Amniotic epithelial cell (primary cell): ENCODE results near the gene FUT8.
A peak's percentile ranks its signal among the peaks of the same experiment; 100 is the strongest.
"Not testable (repeated sequence)": the region's sequence is repeated elsewhere in the genome, so short reads cannot be mapped to it uniquely, and the experiment has no call there.

ENCODE experiments used
- DNase-seq: peaks from one replicate; pipeline ENCODE4 v3.0.0-alpha.2; 2010; ENCODE audit warnings: low read depth

Gene FUT8

DNA sequence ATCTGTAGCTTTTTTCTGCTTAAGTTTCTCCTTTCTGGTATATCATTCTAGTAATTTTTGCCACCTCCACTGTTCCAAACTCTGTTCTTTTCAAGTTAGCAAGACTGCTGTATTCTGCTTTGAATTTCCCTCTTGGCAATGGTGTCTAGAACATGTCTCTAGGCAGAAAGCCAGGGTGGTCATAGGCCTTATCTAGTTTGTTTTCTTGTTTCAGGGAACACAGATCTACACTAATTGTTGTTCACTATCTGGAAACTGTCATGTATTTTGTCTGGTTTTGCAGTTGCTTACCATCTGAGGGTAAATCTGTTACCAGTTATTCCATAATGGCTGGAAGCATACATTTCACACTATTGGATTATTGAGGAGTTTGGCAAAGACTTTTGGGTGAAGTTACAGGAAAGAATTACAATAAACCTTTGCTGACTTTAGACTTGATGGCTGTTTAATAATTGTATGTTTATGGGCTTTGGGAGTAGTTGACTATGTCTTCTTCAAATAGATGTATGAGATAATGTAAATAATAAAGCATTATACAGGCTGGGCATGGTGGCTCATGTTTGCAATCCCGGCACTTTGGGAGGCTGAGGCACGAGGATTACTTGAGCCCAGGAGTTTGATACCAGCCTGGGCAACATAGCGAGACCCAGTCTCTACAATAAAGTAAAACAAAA lies 41.4 kb downstream of the FUT8 start:
- peak; percentile 60 for DNase-seq

- no peak for DNase-seq
Measured at GRCh38 chr14:65456247-65456646, 43.7 kb downstream of the FUT8 start.

- DNase-seq = no peak
Measured at GRCh38 chr14:65461730-65462129, 49.2 kb downstream of the FUT8 start.

- peak; percentile 59 for DNase-seq
Measured at GRCh38 chr14:65462411-65462810, 49.9 kb downstream of the FUT8 start.

GRCh38 chr14:65465584-65465983 lies 53.1 kb downstream of the FUT8 start:
- DNase-seq = no peak

- not testable (repeated sequence) for DNase-seq
Measured at GRCh38 chr14:65467926-65468325, 55.4 kb downstream of the FUT8 start.

DNA sequence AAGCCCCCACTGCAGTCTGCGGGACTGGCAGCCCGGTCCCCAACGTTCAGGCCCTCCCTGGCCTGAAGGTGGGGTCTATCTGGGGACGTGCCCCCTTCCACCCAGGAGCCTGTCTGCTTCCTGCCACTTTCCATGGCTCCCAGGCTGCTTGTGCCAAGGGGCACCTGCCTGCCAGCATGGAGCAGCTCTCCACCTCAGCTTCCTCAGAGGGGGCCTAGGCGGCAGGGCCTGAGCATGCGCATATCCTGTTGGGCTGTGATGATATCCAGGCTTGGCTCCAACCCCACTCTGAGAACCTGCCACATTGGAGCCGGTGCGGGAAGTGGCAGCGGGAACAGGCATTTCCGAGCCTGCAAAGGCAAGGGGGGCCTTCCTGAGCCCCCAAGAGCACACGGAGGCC lies 57.4 kb downstream of the FUT8 start:
- no peak for DNase-seq

- DNase-seq = no peak
Measured at GRCh38 chr14:65470404-65470880, 57.9 kb downstream of the FUT8 start.

DNA sequence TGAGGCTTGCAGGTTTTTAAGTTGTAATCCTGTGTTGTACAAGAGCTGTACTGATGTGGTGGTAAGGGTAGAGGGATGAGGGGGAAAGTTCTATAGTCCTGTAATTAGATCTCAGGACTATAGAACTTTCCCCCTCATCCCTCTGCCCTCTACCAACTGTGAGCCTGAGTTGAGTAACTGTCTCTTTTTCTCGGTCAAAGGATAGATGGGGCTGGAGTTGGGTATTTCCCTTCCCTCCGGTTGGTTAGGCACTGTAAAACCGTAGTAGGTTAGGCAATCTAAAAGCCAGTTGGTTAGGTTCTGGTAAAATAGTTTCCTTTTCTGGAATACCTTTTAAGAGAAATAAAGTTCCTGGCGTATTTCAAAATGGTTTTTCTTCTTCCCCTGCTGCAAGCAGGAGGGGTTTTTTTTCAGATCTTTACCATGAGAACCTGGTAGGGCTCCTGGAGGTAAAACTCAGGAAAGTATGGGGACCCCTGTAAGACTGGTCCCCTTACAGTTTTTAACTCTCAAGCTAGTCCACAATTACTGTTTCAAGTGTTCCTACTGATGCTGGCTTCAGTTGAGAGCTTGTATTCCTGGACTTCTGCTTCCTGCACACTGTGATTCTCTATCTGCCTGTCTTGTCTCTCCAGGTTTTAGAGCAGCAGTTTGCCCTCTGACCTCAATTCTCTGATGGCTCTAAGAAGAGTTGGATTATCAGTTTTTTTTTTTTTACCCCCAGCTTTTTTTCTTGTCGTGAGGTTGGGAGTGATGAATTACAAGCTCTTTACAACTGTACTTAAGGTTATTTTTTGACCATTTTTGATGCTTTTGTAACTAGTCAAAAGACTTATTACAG lies 58.7 kb downstream of the FUT8 start:
- DNase-seq = no peak

- DNase-seq = no peak
Measured at GRCh38 chr14:65472189-65472588, 59.7 kb downstream of the FUT8 start.

DNA sequence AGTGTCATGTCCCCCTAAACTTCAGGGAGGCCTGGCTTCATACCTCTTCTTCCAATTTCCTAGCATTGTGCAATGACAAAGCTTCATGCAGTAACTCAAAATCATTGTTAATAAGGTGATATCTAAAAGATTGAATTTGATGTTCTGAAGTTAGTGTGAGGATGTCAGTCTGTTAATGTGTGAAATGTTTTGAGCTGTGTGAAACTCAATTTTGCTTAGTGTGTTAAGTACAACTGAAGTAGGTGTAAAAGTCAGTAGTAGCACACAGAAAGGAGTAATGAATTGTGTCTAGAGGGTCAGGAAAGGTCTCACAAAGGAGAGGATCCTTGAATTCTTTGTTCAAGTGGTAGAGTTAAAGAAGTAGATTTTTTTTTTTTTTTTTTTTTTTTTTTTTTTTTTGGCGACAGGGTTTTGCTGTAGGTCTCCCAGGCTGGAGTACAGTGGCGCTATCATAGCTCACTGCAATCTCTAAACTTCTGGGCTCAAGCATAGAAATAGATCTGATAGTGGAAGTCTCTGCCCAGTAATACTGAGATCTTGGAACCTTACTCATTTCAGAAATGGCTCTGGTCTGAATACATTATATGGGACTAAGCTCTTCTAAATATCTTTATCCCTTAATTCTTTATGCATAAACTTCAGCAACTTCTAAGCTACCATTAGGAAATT lies 63.9 kb downstream of the FUT8 start:
- DNase-seq = no peak

GRCh38 chr14:65476942-65477318 lies 64.4 kb downstream of the FUT8 start:
- no peak for DNase-seq

DNA sequence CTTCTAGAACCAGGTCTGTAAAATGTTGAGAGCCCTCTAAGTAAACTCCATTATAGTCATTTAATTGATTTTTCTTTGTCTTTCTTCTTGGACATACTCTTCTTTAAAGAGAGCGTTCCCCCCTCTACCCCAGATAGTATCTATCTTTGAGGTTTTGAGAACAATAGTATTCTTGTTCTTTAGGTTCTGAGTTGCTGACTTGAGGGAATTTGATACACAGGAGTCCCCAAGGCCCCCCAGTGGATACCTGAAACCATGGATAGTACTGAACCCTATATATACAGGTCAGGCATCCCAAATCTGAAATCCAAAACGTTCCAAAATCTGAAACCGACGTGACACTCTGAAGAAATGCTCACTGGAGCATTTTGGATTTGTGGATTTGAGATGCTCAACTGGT lies 65.5 kb downstream of the FUT8 start:
- DNase-seq = no peak

DNA sequence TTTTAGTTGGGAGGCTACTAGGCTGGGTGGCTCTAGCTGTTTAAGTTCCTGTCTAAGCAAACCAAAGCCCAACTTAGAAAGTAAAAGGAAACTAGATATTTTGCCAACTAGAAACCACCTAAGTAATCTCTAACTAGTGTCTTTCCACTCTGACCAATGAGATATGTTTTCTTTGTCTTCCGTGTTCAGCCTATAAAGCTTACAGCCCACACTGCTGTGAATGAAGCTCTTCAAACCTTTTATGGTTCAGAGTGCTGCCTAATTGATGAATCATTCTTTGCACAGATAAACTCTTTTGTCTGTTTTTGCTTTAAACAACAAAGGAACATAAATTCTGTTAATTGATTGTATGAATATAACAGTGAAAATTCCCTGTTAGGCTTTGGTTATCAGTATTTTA lies 66.1 kb downstream of the FUT8 start:
- peak; percentile 54 for DNase-seq

DNA sequence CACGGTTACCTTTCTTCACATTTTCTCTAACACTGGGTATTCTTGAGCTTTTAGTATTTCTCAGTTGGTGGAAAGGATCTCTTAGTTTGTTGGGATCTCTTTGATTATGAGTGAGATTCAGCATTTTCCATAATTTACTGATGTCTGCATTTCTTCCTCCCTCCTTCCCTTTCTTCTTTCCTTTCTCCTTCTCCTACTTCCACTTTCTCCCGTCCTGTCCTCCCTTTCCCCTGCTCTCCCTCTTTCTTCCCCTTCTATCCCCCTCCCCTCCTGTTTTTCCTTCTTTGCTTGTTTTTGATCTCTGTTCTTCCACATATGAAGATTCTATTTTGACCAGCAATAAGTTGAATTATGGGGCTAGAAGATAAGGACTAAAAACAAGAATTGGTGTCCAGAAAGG lies 66.9 kb downstream of the FUT8 start:
- no peak for DNase-seq

- DNase-seq = peak; percentile 18
Measured at GRCh38 chr14:65482757-65483438, 70.4 kb downstream of the FUT8 start.

DNA sequence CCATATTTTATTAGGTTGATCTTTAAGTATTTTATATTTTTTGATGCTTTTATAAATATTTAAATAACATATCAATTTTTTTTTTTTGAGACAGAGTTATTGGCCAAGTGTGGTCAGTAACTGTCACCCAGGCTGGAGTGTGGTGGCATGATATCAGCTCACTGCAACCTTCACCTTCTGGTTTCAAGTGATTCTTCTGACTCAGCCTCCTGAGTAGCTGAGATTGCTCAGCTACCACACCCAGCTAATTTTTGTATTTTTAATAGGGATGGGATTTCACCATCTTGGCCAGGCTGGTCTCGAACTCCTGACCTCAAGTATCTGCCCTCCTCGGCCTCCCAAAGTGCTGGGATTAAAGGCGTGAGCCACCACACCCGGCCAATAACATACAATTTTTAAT lies 71.1 kb downstream of the FUT8 start:
- no peak for DNase-seq

GRCh38 chr14:65485516-65485915 lies 73.0 kb downstream of the FUT8 start:
- DNase-seq = no peak

DNA sequence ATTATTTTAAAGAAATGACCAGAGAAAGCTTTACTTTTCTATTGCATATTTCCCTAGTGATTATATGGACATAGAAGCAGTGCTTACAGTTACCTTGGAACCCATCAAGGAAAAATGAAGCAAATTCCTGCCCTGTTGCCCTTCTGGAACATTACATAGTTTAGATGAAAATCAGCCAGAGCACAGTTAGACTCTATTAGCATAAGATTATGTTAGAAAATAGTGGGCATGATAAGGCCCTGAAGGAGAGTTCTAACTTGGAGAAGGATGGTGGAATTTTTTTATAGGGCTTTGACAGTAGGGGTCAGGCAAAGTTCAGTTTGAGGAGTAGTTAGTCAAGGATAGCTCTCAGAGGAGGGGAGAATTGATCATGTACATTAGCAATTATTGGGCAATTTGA lies 74.3 kb downstream of the FUT8 start:
- DNase-seq = no peak

- DNase-seq = no peak
Measured at GRCh38 chr14:65487783-65488494, 75.4 kb downstream of the FUT8 start.

DNA sequence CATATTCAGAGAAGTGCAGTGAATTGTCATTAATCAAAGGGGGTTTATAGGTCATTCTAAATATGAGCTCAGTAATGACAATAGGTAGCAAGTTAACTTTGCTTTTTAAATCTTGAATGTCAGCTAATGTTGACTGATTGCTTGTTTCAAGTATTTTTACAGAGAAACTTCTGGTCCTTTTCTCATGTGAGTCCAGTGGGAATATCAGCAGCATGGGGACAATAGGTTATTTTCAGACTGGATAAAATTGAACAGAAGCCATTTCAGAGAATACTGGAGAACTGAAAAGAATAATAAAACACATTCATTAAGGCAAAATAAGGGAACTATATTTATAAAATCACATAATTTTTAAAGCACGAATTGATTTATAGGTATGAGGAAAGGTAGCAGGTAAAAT lies 78.7 kb downstream of the FUT8 start:
- DNase-seq = no peak

- no peak for DNase-seq
Measured at GRCh38 chr14:65492266-65492665, 79.7 kb downstream of the FUT8 start.
